Nephron progenitor cell (in vitro differentiated cells): ENCODE measurements around the gene CCDC59.

Source experiments
- DNase-seq: peaks from one replicate; pipeline ENCODE4 v3.0.0; 2021
- H3K27ac Mint-ChIP-seq: 2 replicates; pipeline ENCODE4 v1.8.0; 2021; ENCODE audit warnings: mild to moderate bottlenecking, moderate library complexity, mixed read lengths
- H3K27me3 Mint-ChIP-seq: 2 replicates; pipeline ENCODE4 v1.8.0; 2021; ENCODE audit warnings: mild to moderate bottlenecking, low read depth, mixed read lengths; ENCODE audit not compliant: poor library complexity
- H3K36me3 Mint-ChIP-seq: 2 replicates; pipeline ENCODE4 v1.8.0; 2021; ENCODE audit warnings: low read depth, mixed read lengths
- H3K4me1 Mint-ChIP-seq: 2 replicates; pipeline ENCODE4 v1.8.0; 2021; ENCODE audit warnings: mixed read lengths
- H3K4me3 Mint-ChIP-seq: 2 replicates; pipeline ENCODE4 v1.8.0; 2021; ENCODE audit warnings: mild to moderate bottlenecking, moderate library complexity, mixed read lengths
- H3K9me3 Mint-ChIP-seq: 2 replicates; pipeline ENCODE4 v1.8.0; 2021; ENCODE audit warnings: mild to moderate bottlenecking, moderate library complexity, mixed read lengths
- TF ChIP-seq, protein P1 (sequence below): fragments of 200-600 bp; sonication (generic); IDR thresholded peaks from 2 replicates; pipeline ENCODE4 v1.5.0; 2021; ENCODE audit warnings: antibody characterized with exemption

Gene CCDC59

DNA sequence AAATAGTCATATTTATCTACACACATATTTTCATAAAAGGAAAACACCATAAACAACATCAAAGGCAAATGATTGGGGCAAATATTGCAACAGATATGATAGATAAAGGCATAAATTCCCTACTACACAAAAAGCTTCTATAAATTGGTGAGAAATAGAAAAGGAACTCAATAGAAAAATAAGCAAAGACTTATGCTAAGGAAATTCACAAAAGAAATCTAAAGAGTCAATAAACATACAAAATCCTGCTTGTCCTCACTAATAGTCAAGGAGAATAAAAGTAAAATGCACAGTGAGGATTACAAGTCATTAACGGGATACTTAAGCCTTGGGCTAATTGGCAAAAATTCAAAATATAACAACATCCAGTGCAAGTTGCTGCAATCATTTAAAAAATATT is 30.3 kb downstream of the CCDC59 start:
- TF ChIP-seq, protein P1, sequence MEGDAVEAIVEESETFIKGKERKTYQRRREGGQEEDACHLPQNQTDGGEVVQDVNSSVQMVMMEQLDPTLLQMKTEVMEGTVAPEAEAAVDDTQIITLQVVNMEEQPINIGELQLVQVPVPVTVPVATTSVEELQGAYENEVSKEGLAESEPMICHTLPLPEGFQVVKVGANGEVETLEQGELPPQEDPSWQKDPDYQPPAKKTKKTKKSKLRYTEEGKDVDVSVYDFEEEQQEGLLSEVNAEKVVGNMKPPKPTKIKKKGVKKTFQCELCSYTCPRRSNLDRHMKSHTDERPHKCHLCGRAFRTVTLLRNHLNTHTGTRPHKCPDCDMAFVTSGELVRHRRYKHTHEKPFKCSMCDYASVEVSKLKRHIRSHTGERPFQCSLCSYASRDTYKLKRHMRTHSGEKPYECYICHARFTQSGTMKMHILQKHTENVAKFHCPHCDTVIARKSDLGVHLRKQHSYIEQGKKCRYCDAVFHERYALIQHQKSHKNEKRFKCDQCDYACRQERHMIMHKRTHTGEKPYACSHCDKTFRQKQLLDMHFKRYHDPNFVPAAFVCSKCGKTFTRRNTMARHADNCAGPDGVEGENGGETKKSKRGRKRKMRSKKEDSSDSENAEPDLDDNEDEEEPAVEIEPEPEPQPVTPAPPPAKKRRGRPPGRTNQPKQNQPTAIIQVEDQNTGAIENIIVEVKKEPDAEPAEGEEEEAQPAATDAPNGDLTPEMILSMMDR = no peak
- no peaks in the 10 kb centered on the region for H3K27me3 Mint-ChIP-seq
- DNase-seq = no peak
- H3K36me3 Mint-ChIP-seq = no peaks in the 10 kb centered on the region
- H3K4me1 Mint-ChIP-seq = no peaks in the 10 kb centered on the region
- no peak overlapping the region for H3K4me3 Mint-ChIP-seq
- no peak overlapping the region for H3K27ac Mint-ChIP-seq
- H3K9me3 Mint-ChIP-seq = no peaks in the 10 kb centered on the region

DNA sequence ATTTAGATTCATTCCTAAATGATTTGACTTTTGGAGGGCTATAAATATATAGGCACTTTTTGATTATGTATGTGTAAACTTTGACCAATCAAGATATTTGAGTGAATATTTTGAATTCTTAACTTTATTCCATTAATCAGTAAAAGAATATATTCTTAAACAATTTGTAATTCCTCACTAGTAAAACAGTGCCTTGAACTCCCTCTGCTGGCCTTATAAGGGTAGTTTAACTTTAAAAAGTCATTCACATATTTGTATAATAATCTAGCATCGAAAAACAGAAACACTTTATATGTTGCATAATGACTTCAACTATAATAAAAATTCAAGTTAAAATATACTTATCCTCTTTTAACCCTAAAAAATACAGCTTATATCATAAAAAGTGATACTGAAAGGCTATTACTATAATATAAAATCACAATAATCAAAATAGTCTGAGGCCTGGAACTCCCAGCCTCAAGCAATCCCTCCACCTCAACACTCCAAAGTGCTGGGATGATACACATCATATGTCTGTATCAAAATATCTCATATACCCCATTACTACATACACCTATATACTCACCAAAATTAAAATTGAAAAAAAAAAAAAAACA is 31.2 kb downstream of the CCDC59 start:
- H3K9me3 Mint-ChIP-seq = no peaks in the 10 kb centered on the region
- no peaks in the 10 kb centered on the region for H3K27me3 Mint-ChIP-seq
- TF ChIP-seq, protein P1 = peak; percentile 65
- H3K27ac Mint-ChIP-seq = no peak overlapping the region
- no peak overlapping the region for H3K4me3 Mint-ChIP-seq
- no peaks in the 10 kb centered on the region for H3K4me1 Mint-ChIP-seq
- DNase-seq = no peak
- H3K36me3 Mint-ChIP-seq = no peaks in the 10 kb centered on the region

DNA sequence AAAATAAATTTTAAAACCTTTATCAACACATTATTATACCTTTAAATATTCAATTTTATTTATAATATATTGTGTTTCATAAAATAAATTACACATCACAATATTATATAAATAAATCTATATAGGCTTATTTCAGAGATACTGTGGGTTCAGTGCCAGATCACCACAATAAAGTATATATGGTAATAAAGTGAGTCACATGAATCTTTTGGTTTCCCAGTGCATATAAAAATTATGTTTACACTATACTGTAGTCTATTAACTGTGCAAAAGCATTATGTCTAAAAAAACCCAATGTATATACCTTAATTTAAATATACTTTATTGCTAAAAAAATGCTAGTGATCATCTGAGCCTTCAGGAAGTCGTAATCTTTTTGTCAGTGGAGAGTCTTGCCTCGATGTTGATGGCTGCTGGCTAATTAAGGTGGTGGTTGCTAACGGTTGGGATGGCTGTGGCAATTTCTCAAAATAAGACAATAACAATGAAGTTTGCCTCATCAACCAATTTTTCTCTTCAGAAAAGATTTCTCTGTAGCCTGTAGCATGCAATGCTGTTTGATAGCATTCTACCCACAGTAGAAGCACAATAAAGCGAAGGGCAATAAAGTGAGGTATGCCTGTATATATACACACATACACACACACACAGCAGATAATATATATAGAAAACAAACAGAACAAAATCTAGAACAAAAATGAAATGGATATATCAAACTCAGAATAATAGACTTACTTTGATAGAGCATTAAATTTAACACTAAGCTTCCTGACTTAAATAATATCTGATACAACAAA is 32.4 kb downstream of the CCDC59 start:
- H3K27me3 Mint-ChIP-seq = no peaks in the 10 kb centered on the region
- no peaks in the 10 kb centered on the region for H3K36me3 Mint-ChIP-seq
- no peaks in the 10 kb centered on the region for H3K4me1 Mint-ChIP-seq
- H3K4me3 Mint-ChIP-seq = no peak overlapping the region
- H3K9me3 Mint-ChIP-seq = no peaks in the 10 kb centered on the region
- no peak for DNase-seq
- no peak overlapping the region for H3K27ac Mint-ChIP-seq
- TF ChIP-seq, protein P1 = no peak

DNA sequence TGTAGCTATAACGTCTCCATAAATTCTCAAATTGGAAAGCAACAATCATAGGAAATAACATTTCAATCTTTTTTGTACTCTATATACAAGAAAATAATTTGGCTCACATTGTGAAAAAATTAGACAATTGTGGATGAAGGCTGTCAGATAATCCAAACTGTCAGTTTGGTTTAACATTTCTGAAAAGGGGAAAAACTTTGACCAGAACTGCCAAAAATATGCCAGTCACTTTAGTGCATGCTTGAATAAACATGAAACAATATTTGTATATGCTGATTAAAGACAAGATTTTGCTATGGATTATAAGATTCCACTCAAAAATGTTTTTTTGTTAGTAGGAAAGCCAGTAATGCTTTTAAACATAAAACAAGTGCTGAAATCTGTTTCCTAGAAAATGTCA is 38.9 kb downstream of the CCDC59 start:
- H3K4me1 Mint-ChIP-seq = peaks cover 7% of the 10 kb centered on the region
- H3K9me3 Mint-ChIP-seq = no peaks in the 10 kb centered on the region
- no peak overlapping the region for H3K4me3 Mint-ChIP-seq
- H3K36me3 Mint-ChIP-seq = no peaks in the 10 kb centered on the region
- DNase-seq = no peak
- TF ChIP-seq, protein P1 = no peak
- H3K27me3 Mint-ChIP-seq = no peaks in the 10 kb centered on the region
- no peak overlapping the region for H3K27ac Mint-ChIP-seq

DNA sequence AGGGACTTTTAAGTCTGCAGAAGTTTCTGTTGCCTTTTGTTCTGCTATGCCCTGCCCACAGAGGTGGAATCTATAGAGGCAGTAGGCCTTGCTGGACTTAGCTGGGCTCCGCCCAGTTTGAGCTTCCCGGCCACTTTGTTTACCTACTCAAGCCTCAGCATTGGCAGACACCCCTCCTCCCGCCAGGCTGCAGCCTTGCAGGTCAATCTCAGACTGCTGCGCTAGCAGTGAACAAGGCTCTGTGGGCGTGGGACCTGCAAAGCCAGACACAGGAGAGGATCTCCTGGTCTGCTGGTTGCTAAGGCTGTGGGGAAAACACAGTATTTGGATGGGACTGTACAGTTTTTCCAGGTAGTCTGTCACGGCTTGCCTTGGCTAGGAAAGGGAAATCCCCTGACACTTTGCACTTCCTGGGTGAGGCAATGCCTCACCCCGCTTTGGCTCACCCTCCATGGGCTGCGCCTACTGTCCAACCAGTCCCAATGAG is 43.7 kb downstream of the CCDC59 start:
- Mint-ChIP-seq H3K4me1 (peaks cover 11% of the 10 kb centered on the region), H3K9me3 (peaks cover 20% of the 10 kb centered on the region), H3K27ac (peak overlapping the region; percentile 17), H3K4me3 (no peak overlapping the region), H3K27me3 (no peaks in the 10 kb centered on the region), H3K36me3 (no peaks in the 10 kb centered on the region)
- TF ChIP-seq, protein P1 = no peak
- DNase-seq = peak; percentile 36
